GM12892 (cell line): ENCODE results near the gene PRKAR2B.

ENCODE experiments used
- POLR2A ChIP-seq: IDR thresholded peaks from 2 replicates; pipeline ENCODE4 v1.6.1; 2011; ENCODE audit warnings: low read depth, low read length, control low read depth
- POLR2AphosphoS5 ChIP-seq: IDR thresholded peaks from 2 replicates; pipeline ENCODE4 v1.6.1; 2011; ENCODE audit warnings: low read depth, low read length, control low read depth
- TAF1 ChIP-seq: IDR thresholded peaks from 2 replicates; pipeline ENCODE4 v1.6.1; 2011; ENCODE audit warnings: low read depth, mild to moderate bottlenecking, control low read depth, low read length, borderline replicate concordance

- TF ChIP-seq POLR2AphosphoS5 (no peak), POLR2A (no peak), TAF1 (no peak)
These were observed 136.7 kb downstream of the PRKAR2B start for GRCh38 chr7:107181172-107181571.
